Stimulated activated naive B cell treated with anti-CD40 and anti-IgM and Interleukin-4, amounts not matched to agents 10 μg/mL and 1 μg/mL and 100 μg/mL, for 72 hours (primary cell): Measurements from ENCODE around the gene BRMS1L.
"Not testable (repeated sequence)": the region's sequence is repeated elsewhere in the genome, so short reads cannot be mapped to it uniquely, and the experiment has no call there.

ENCODE experiments used
- ATAC-seq, 2 donors: fragments of 150-1000 bp; cut with Tn5 transposase; replicated peaks; 2 replicates each; pipeline ENCODE4 v1.10.0; 2021; ENCODE audit warnings: moderate library complexity in 1 of 2
- DNase-seq: peaks from one replicate; pipeline ENCODE4 v3.0.0; 2021
- H3K27ac Mint-ChIP-seq: one replicate; pipeline ENCODE4 v1.8.0; 2022; ENCODE audit warnings: mild to moderate bottlenecking, mixed read lengths
- H3K27me3 Mint-ChIP-seq, 2 donors: one replicate each; pipeline ENCODE4 v1.8.0; 2022; ENCODE audit warnings: mixed read lengths in 2 of 2
- H3K36me3 Mint-ChIP-seq, 2 donors: one replicate each; pipeline ENCODE4 v1.8.0; 2022; ENCODE audit warnings: mixed read lengths in 2 of 2, mild to moderate bottlenecking in 1 of 2
- H3K4me1 Mint-ChIP-seq, 2 donors: one replicate each; pipeline ENCODE4 v1.8.0; 2022; ENCODE audit warnings: mixed read lengths in 2 of 2, mild to moderate bottlenecking in 1 of 2
- H3K4me3 Mint-ChIP-seq, 2 donors: one replicate each; pipeline ENCODE4 v1.8.0; 2022; ENCODE audit warnings: mild to moderate bottlenecking in 2 of 2, mixed read lengths in 2 of 2, moderate library complexity in 1 of 2
- H3K9me3 Mint-ChIP-seq, 2 donors: one replicate each; pipeline ENCODE4 v1.8.0; 2022; ENCODE audit warnings: mixed read lengths in 2 of 2, mild to moderate bottlenecking in 1 of 2

BRMS1L gene

DNA sequence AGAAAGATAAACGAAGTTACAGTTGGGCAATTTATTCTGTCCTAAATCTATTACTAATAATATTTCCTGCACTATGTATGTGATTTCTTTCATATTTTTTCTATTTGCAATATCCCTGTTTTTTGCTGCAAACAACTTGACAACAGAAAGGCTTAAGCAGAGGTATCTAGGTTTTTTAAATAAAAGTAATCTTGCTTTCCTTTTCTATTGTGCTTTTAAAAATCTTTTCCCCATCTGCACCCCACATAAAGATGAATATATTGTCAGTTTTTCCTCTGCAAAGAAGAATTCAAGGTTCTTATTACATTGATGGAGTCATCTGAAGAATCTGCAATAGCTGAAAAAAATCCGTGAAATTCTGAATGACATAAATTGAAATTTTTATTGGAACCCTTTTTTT is 16.5 kb upstream of the BRMS1L start:
- H3K27ac Mint-ChIP-seq, result peak overlapping the region; percentile 86
- H3K36me3 Mint-ChIP-seq, result peaks cover 2 to 3% of the 10 kb centered on the region in 2 donors
- ATAC-seq, result no peak
- no peaks in the 10 kb centered on the region for H3K27me3 Mint-ChIP-seq
- H3K4me3 Mint-ChIP-seq, result peak overlapping the region in 1 of 2 donors; percentile 100
- no peaks in the 10 kb centered on the region for H3K9me3 Mint-ChIP-seq
- H3K4me1 Mint-ChIP-seq, result peaks cover 9 to 30% of the 10 kb centered on the region in 2 donors
- DNase-seq, result no peak

GRCh38 chr14:35810963-35811362 is 15.2 kb upstream of the BRMS1L start:
- DNase-seq, result no peak
- Mint-ChIP-seq H3K27me3 (no peaks in the 10 kb centered on the region), H3K36me3 (no peaks in the 10 kb centered on the region), H3K4me1 (peaks cover 9 to 26% of the 10 kb centered on the region in 2 donors), H3K27ac (no peak overlapping the region), H3K9me3 (no peaks in the 10 kb centered on the region), H3K4me3 (no peak overlapping the region)
- ATAC-seq, result no peak

- H3K27ac Mint-ChIP-seq, result no peak overlapping the region
- DNase-seq (peak; percentile 49), ATAC-seq (peak; percentile 88 to 89)
- no peaks in the 10 kb centered on the region for H3K36me3 Mint-ChIP-seq
- H3K4me3 Mint-ChIP-seq, result no peak overlapping the region
- no peaks in the 10 kb centered on the region for H3K27me3 Mint-ChIP-seq
- H3K9me3 Mint-ChIP-seq, result no peaks in the 10 kb centered on the region
- H3K4me1 Mint-ChIP-seq, result peaks cover 0 to under 1% of the 10 kb centered on the region in 2 donors
These were observed 11.7 kb upstream of the BRMS1L start for GRCh38 chr14:35814371-35815005.

DNA sequence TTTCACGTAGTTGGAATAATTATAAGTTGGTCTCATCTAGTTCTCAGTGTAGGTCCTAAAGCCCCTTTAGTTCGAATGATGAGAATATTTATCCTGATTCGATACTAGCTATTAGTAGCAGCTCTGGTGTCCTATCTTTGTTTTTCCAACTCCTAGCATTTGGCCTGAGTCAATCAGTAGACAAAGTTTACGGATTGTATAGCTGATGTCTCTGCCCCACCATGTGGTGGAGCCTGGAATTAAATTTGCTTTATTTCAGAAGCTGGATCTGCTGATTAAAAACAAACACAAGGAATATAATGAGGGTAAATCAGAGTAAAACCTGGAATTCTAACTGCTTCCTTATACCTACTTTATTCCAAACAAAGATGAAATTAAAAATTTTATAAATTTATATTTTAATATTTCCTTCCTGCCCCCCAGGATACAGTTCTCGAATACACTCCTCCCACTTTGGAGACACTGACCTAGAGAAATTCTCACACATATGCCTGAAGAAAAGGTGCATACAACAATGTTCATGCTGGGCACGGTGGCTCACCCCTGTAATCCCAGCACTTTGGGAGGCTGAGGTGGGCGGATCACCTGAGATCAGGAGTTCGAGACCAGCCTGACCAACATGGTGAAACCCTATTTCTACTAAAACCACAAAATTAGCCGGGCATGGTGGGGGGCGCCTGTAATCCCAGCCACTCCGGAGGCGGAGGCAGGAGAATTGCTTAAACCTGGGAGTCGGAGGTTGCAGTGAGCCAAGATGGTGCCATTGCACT is 7.6 kb upstream of the BRMS1L start:
- H3K9me3 Mint-ChIP-seq, result no peaks in the 10 kb centered on the region
- DNase-seq, result no peak
- H3K36me3 Mint-ChIP-seq, result no peaks in the 10 kb centered on the region
- H3K4me3 Mint-ChIP-seq, result no peak overlapping the region
- H3K4me1 Mint-ChIP-seq, result no peaks in the 10 kb centered on the region
- ATAC-seq, result no peak
- no peak overlapping the region for H3K27ac Mint-ChIP-seq
- H3K27me3 Mint-ChIP-seq, result peaks cover 0 to 5% of the 10 kb centered on the region in 2 donors

DNA sequence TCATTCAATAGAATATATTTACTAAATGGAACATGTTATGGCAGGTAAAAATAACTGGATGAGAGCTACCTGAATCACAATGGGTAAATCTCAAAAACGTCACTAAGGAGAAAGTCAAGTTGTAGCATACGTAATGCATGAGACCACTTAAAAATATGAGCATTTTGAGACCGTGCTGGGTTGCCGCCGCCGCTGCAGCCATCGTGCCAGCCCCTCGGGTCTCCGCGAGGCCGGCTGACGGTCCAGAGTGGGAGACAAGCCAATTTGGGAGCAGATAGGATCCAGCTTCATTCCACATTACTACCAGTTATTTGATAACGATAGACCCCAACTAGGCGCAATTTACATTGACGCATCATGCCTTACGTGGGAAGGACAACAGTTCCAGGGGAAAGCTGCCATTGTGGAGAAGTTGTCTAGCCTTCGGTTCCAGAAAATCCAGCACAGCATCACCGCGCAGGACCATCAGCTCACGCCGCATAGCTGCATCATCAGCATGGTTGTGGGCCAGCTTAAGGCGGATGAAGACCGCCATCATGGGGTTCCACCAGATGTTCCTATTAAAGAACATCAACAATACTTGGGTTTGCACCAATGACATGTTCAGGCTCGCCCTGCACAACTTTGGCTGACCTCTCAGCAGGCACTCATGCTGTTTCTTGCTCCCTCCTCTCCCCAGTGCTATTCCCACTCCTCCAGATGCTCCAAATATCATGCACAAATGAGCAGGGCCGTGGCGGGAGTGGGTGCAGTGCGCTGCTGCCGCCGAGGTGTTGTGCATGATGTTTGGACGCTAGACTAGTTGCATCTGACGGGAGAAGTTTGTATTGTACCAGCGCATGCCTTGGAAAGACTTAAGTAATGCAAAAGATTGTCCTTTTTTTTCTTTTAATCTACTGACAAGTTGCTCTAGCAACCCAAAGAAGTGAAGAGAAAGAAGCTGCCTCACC is 6.3 kb upstream of the BRMS1L start:
- H3K4me1 Mint-ChIP-seq, result no peaks in the 10 kb centered on the region
- no peak for ATAC-seq
- H3K9me3 Mint-ChIP-seq, result no peaks in the 10 kb centered on the region
- H3K36me3 Mint-ChIP-seq, result no peaks in the 10 kb centered on the region
- DNase-seq, result no peak
- H3K27ac Mint-ChIP-seq, result no peak overlapping the region
- H3K4me3 Mint-ChIP-seq, result no peak overlapping the region
- peaks cover 0 to 5% of the 10 kb centered on the region in 2 donors for H3K27me3 Mint-ChIP-seq

DNA sequence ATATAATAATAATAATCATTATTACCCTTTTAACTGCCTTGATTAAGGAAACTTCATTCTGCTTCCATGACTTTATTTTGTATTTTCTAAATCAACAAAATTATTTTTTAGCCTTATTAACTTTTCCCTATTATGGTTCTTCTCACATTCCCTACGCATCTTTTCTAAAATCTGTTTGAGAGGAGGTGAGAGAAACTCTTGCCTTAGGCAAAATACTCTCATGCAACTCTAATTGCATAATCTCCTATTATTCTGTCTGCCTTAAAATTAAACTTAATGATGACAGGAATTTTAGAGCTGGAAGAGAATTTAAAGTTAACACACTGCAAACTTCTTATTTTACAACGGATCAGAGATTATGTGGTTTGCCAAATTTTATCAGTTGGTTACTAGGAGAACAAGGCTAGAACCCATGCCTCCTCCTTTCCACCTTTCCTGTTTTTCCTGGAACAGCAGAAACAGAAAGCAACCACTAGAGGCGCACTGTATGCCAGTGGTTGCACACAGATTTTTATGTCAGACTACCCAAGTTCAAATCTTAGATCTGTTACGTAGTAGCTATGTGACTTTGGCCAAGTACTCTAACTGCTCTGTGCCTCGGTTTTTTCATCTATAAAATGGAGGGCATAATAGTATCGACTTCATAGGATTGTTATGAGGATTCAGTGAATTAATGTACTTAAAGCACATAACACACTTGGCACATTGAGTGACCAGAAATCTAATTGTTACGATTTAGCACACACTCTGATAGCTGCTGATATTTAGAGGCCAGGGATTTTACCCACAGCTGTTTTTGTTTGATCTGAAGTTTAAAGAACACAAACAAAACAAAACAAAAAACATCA is 4.3 kb upstream of the BRMS1L start:
- ATAC-seq (no peak), DNase-seq (no peak)
- Mint-ChIP-seq H3K9me3 (no peaks in the 10 kb centered on the region), H3K36me3 (no peaks in the 10 kb centered on the region), H3K27me3 (peaks cover 0 to 5% of the 10 kb centered on the region in 2 donors), H3K27ac (no peak overlapping the region), H3K4me1 (peaks cover 2 to 5% of the 10 kb centered on the region in 2 donors), H3K4me3 (no peak overlapping the region)

GRCh38 chr14:35822501-35822900 is 3.6 kb upstream of the BRMS1L start:
- no peaks in the 10 kb centered on the region for H3K36me3 Mint-ChIP-seq
- ATAC-seq (no peak), DNase-seq (no peak)
- peaks cover 0 to 5% of the 10 kb centered on the region in 2 donors for H3K27me3 Mint-ChIP-seq
- H3K4me1 Mint-ChIP-seq, result peaks cover 5 to 11% of the 10 kb centered on the region in 2 donors
- H3K9me3 Mint-ChIP-seq, result no peaks in the 10 kb centered on the region
- no peak overlapping the region for H3K27ac Mint-ChIP-seq
- H3K4me3 Mint-ChIP-seq, result no peak overlapping the region

DNA sequence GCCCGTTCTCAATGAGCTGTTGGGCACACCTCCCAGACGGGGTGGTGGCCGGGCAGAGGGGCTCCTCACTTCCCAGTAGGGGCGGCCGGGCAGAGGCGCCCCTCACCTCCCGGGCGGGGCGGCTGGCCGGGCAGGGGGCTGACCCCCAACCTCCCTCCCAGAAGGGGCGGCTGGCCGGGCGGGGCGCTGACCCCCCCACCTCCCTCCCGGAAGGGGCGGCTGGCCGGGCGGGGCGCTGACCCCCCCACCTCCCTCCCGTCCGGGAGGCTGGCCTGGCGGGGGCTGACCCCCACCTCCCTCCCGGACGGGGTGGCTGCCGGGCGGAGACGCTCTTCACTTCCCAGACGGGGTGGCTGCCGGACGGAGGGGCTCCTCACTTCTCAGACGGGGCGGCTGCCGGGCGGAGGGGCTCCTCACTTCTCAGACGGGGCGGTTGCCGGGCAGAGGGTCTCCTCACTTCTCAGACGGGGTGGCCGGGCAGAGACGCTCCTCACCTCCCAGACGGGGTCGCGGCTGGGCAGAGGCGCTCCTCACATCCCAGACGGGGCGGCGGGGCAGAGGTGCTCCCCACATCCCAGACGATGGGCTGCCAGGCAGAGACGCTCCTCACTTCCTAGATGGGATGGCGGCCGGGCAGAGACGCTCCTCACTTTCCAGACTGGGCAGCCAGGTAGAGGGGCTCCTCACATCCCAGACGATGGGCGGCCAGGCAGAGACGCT is 1.5 kb upstream of the BRMS1L start:
- not testable (repeated sequence) for H3K9me3 Mint-ChIP-seq, DNase-seq
- H3K4me1 Mint-ChIP-seq, result peaks cover 9 to 21% of the 10 kb centered on the region in 2 donors

DNA sequence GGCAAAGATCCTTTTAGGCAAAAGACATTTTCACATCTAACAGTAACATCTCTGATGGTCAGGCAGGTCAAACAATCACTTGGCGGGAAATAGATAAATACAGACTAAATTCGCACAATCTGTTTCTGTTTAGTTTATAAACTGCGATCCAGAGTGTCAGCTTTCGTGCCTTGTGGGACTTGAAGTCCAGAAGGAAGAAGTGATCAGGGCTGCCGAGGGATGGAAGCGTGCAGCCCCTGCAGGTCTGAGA is 245 bp upstream of the BRMS1L start:
- ATAC-seq, result no peak
- H3K4me1 Mint-ChIP-seq, result peaks cover 9 to 21% of the 10 kb centered on the region in 2 donors
- DNase-seq, result no peak
- H3K27me3 Mint-ChIP-seq, result no peaks in the 10 kb centered on the region
- H3K36me3 Mint-ChIP-seq, result no peaks in the 10 kb centered on the region
- no peaks in the 10 kb centered on the region for H3K9me3 Mint-ChIP-seq
- H3K27ac Mint-ChIP-seq, result peak overlapping the region; percentile 97
- H3K4me3 Mint-ChIP-seq, result peak overlapping the region; percentile 90 to 94

More for the DNA sequence above, 1.5 kb upstream of the BRMS1L start:
- not testable (repeated sequence) for H3K27me3 Mint-ChIP-seq, ATAC-seq, H3K36me3 Mint-ChIP-seq, H3K27ac Mint-ChIP-seq
- H3K4me3 Mint-ChIP-seq, result peak overlapping the region; percentile 91

- Mint-ChIP-seq H3K9me3 (no peaks in the 10 kb centered on the region), H3K27ac (peak overlapping the region; percentile 97), H3K36me3 (peaks cover 0 to 7% of the 10 kb centered on the region in 2 donors), H3K4me3 (peak overlapping the region; percentile 90 to 94), H3K4me1 (peaks cover 9 to 21% of the 10 kb centered on the region in 2 donors), H3K27me3 (no peaks in the 10 kb centered on the region)
- ATAC-seq, result no peak
- DNase-seq, result no peak
These were observed 846 bp downstream of the BRMS1L start for GRCh38 chr14:35826952-35827416.

DNA sequence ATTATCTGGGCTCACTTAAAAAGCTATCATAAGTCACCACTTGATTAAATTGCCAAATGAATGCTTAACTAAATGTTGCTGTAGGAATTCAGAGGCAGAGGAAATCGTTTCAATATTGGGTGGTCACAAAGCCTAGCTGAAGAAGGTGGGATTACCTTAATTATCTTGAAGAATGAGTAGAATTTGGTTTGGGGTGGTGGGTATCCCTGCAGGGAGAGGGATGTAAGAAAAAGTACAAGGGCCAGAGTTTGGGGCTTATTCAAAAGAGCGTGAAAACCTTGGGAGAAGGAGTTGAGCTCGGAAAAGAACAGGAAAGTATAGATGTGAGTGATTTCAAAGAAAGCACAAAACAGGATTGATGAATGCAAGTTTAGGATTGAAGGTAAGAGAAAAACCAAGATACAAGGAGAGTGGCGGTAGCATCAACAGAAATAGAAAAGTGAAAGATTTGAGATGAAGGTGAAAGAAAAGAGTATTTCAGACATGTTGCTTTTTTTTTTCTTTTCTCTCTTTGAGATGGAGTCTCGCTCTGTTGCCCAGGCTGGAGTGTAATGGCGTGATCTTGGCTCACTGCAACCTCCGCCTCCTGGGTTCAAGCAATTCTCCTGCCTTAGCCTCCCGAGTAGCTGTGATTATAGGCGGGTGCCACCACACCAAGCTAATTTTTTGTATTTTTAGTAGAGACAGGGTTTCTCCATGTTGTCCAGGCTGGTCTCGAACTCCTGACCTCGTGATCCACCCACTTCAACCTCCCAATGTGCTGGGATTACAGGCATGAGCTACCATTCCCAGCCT is 1.7 kb downstream of the BRMS1L start:
- H3K9me3 Mint-ChIP-seq, result no peaks in the 10 kb centered on the region
- DNase-seq, result no peak
- H3K36me3 Mint-ChIP-seq, result peaks cover 0 to 8% of the 10 kb centered on the region in 2 donors
- no peak overlapping the region for H3K4me3 Mint-ChIP-seq
- H3K27ac Mint-ChIP-seq, result no peak overlapping the region
- peaks cover 9 to 21% of the 10 kb centered on the region in 2 donors for H3K4me1 Mint-ChIP-seq
- H3K27me3 Mint-ChIP-seq, result no peaks in the 10 kb centered on the region
- no peak for ATAC-seq

GRCh38 chr14:35829449-35829848 is 3.3 kb downstream of the BRMS1L start:
- Mint-ChIP-seq H3K36me3 (peaks cover 0 to 8% of the 10 kb centered on the region in 2 donors), H3K27me3 (no peaks in the 10 kb centered on the region), H3K4me1 (peaks cover 9 to 21% of the 10 kb centered on the region in 2 donors), H3K27ac (no peak overlapping the region), H3K4me3 (no peak overlapping the region), H3K9me3 (no peaks in the 10 kb centered on the region)
- DNase-seq (no peak), ATAC-seq (no peak)
